Left ventricle myocardium superior (tissue), 1 donor: ENCODE results near the gene DHDDS. TPM values are rescaled to one million over a fixed set of nuclear protein-coding genes. Genes with fewer than 3 reads are reported as not detected.
A peak's percentile ranks its signal among the peaks of the same experiment; 100 is the strongest.
"Not testable (repeated sequence)": the region's sequence is repeated elsewhere in the genome, so short reads cannot be mapped to it uniquely, and the experiment has no call there.

Experiments
- ATAC-seq: fragments of 200-7000 bp; cut with Tn5 transposase; one replicate; pipeline ENCODE4 v1.9.1; 2020; ENCODE audit warnings: mild to moderate bottlenecking, moderate library complexity
- DNase-seq: peaks from one replicate; pipeline ENCODE4 v3.0.0-alpha.2; 2020
- intact Hi-C: fragments of 100-400 bp; cut with micrococcal nuclease; formaldehyde crosslinking; loops from one replicate; pipeline ENCODE4 v1.11.0; 2022
- total RNA-seq: library from RNA; stranded (reverse); fragmentation: NEBNext Ultra II Directional; extraction: Animal tissue kit (Norgen Biotek cat#: 25700); gene quantifications from one replicate; pipeline ENCODE4 v1.2.1, GENCODE V29; 2021
- donor health status: DM: no; HTN: yes; CAD: no; lungs with severe emphysema.

The DHDDS gene
- total RNA-seq, 1 donor from 2014 or later: 29.3 TPM

GRCh38 chr1:26472320-26472900, 40.3 kb downstream of the DHDDS start, which contains the start of gene HMGN2:
TSS of gene HMGN2 (plus strand) at chr1:26472440. CDS start at chr1:26472613, 173 bp downstream.
- DNase-seq: peak; percentile 91
- peak; percentile 84 for ATAC-seq
- intact Hi-C loops: no loop called here

GRCh38 chr1:26472901-26473845, 41.1 kb downstream of the DHDDS start:
- DNase-seq (peak; percentile 98), ATAC-seq (peak; percentile 91)
- intact Hi-C loops: no loop called here

GRCh38 chr1:26474818-26475217, 42.7 kb downstream of the DHDDS start:
- intact Hi-C loops: no loop called here
- ATAC-seq (no peak), DNase-seq (no peak)

GRCh38 chr1:26475989-26476388, 43.9 kb downstream of the DHDDS start:
- intact Hi-C loops: no loop called here
- no peak for DNase-seq
- no peak for ATAC-seq

GRCh38 chr1:26476958-26477357, 44.8 kb downstream of the DHDDS start:
- DNase-seq: no peak
- intact Hi-C loops: no loop called here
- ATAC-seq: no peak

GRCh38 chr1:26477446-26478152, 45.5 kb downstream of the DHDDS start:
- intact Hi-C loops: no loop called here
- DNase-seq: no peak
- ATAC-seq: no peak

- DNase-seq (no peak), ATAC-seq (no peak)
- intact Hi-C loops: no loop called here
Observed at GRCh38 chr1:26478159-26478558, 46.0 kb downstream of the DHDDS start.

- ATAC-seq (no peak), DNase-seq (no peak)
- intact Hi-C loops: no loop called here
Observed at GRCh38 chr1:26478988-26479387, 46.9 kb downstream of the DHDDS start.

GRCh38 chr1:26482921-26483320, 50.8 kb downstream of the DHDDS start:
- intact Hi-C loops: no loop called here
- DNase-seq: no peak
- no peak for ATAC-seq

- no peak for ATAC-seq
- intact Hi-C loops: no loop called here
- no peak for DNase-seq
Observed at GRCh38 chr1:26483980-26484379, 51.9 kb downstream of the DHDDS start.

- intact Hi-C loops: no loop called here
- ATAC-seq (no peak), DNase-seq (no peak)
Observed at GRCh38 chr1:26490155-26490554, 58.0 kb downstream of the DHDDS start.

- intact Hi-C loops: no loop called here
- ATAC-seq: no peak
Observed at GRCh38 chr1:26493267-26493666, 61.1 kb downstream of the DHDDS start.

GRCh38 chr1:26493938-26494337, 61.8 kb downstream of the DHDDS start:
- DNase-seq (no peak), ATAC-seq (no peak)
- intact Hi-C loops: no loop called here

More at GRCh38 chr1:26493267-26493666, 61.1 kb downstream of the DHDDS start:
- no peak for DNase-seq

GRCh38 chr1:26496861-26497260, 64.7 kb downstream of the DHDDS start:
- peak; percentile 39 for DNase-seq
- no peak for ATAC-seq
- intact Hi-C loops: no loop called here

GRCh38 chr1:26498894-26499293, 66.8 kb downstream of the DHDDS start:
- intact Hi-C loops: no loop called here
- ATAC-seq: no peak
- no peak for DNase-seq

GRCh38 chr1:26500488-26501175, 68.5 kb downstream of the DHDDS start:
- peak; percentile 95 for ATAC-seq
- DNase-seq: peak; percentile 94
- intact Hi-C loops: no loop called here

GRCh38 chr1:26510711-26511110, 78.6 kb downstream of the DHDDS start:
- ATAC-seq, DNase-seq, intact Hi-C loops: not testable (repeated sequence)

- DNase-seq, ATAC-seq, intact Hi-C loops: not testable (repeated sequence)
Observed at GRCh38 chr1:26515836-26516235, 83.7 kb downstream of the DHDDS start.
